HepG2 (cell line): ENCODE data around the gene ABHD17C. TPM values are rescaled to one million over a fixed set of nuclear protein-coding genes. Genes with fewer than 3 reads are reported as not detected.

Experiments used
- ATAC-seq: fragments of 200-7000 bp; cut with Tn5 transposase; 3 replicates; pipeline ENCODE4 v1.9.1; 2020; ENCODE audit warnings: mild to moderate bottlenecking, moderate library complexity
- BruUV-seq: library from RNA; stranded (reverse); fragments of 400-500 nt; replicated peaks from 2 replicates; lab custom pipeline; 2021; lab: Mats Ljungman, UMichigan
- CTCF ChIA-PET: fragments of 300-600 bp; formaldehyde crosslinking; extraction: SDS; loops from one replicate; lab custom pipeline; 2021; ENCODE audit warnings: low total read pairs, inconsistent platforms, low intra/inter-chr PET ratio; lab: Yijun Ruan, JAX
- POLR2A ChIA-PET: fragments of 350-600 bp; sonication (Branson Sonifier 250); formaldehyde crosslinking; loops from one replicate; lab custom pipeline; 2020; ENCODE audit warnings: antibody characterized with exemption, inconsistent platforms; lab: Yijun Ruan, JAX
- DNase-seq: peaks from one replicate; pipeline ENCODE4 v3.0.0-alpha.2; 2015; ENCODE audit warnings: low spot score
- FAIRE-seq: peaks from 3 replicates; lab custom pipeline; 2011; peaks lifted over from hg19 to GRCh38; lab: Jason Lieb, UNC
- H2AFZ ChIP-seq: one replicate; pipeline ENCODE4 v1.6.1; 2011; ENCODE audit warnings: low read length, inconsistent platforms
- H3K27ac ChIP-seq: fragments of 300-600 bp; 3 replicates; pipeline ENCODE4 v1.8.0; 2011; ENCODE audit warnings: mixed run types, mild to moderate bottlenecking, mixed read lengths, low read length, inconsistent platforms; ENCODE audit not compliant: insufficient read depth; ENCODE audit errors: extremely low read length
- H3K27me3 ChIP-seq, 2 experiments: fragments of 200-600 bp in 1 of 2; 2 replicates in 1 of 2; 3 replicates in 1 of 2; pipeline versions ENCODE4 v1.6.0 to v1.8.0; 2011; ENCODE audit warnings: low read length in 2 of 2, mild to moderate bottlenecking in 2 of 2, moderate library complexity in 2 of 2, inconsistent platforms in 1 of 2; ENCODE audit not compliant: insufficient read depth in 2 of 2, control insufficient read depth in 1 of 2
- H3K36me3 ChIP-seq, 2 experiments: fragments of 200-600 bp in 1 of 2; replicated peaks in 1 of 2; 2 replicates in 1 of 2; 3 replicates in 1 of 2; pipeline versions ENCODE4 v1.5.1 to v1.8.0; 2011; ENCODE audit warnings: low read length in 2 of 2, inconsistent platforms in 1 of 2; ENCODE audit not compliant: insufficient read depth in 2 of 2, control insufficient read depth in 1 of 2
- H3K4me1 ChIP-seq: 2 replicates; pipeline ENCODE4 v1.5.1; 2012; ENCODE audit warnings: low read length, inconsistent platforms; ENCODE audit not compliant: insufficient read depth
- H3K4me2 ChIP-seq: 2 replicates; pipeline ENCODE4 v1.6.0; 2011; ENCODE audit warnings: low read depth, low read length, inconsistent platforms
- H3K4me3 ChIP-seq, 3 experiments: fragments of 200-600 bp in 1 of 3; sonication (generic), shearing (Covaris generic) in 1 of 3; replicated peaks in 1 of 3; 2 replicates each; pipeline ENCODE4 v1.5.1; 2011 to 2016; ENCODE audit warnings: low read length in 3 of 3, inconsistent platforms in 2 of 3, low read depth in 2 of 3, mild to moderate bottlenecking in 2 of 3, control low read depth in 1 of 3, mixed read lengths in 1 of 3; ENCODE audit not compliant: insufficient read depth in 1 of 3
- H3K79me2 ChIP-seq: one replicate; pipeline ENCODE4 v1.6.1; 2011; ENCODE audit warnings: low read length, inconsistent platforms; ENCODE audit not compliant: insufficient read depth
- H3K9ac ChIP-seq: 2 replicates; pipeline ENCODE4 v1.6.0; 2011; ENCODE audit warnings: mild to moderate bottlenecking, low read depth, low read length, inconsistent platforms; ENCODE audit not compliant: insufficient read depth
- H3K9me3 ChIP-seq: 2 replicates; pipeline ENCODE4 v1.5.1; 2012; ENCODE audit warnings: mild to moderate bottlenecking, low read length
- H4K20me1 ChIP-seq: 2 replicates; pipeline ENCODE4 v1.6.0; 2011; ENCODE audit warnings: inconsistent platforms, mild to moderate bottlenecking, low read length, moderate library complexity; ENCODE audit not compliant: insufficient read depth
- BORCS8-MEF2B ChIP-seq: sonication (generic); formaldehyde crosslinking; IDR thresholded peaks from 2 replicates; pipeline ENCODE4 v1.8.0; 2022; ENCODE audit warnings: mild to moderate bottlenecking, missing genetic modification reagents
- EEA1 ChIP-seq: sonication (generic); formaldehyde crosslinking; IDR thresholded peaks from 2 replicates; pipeline ENCODE4 v1.5.1; 2020; ENCODE audit warnings: mild to moderate bottlenecking, missing genetic modification reagents, borderline replicate concordance
- ISX ChIP-seq: sonication (generic); formaldehyde crosslinking; conservative IDR thresholded peaks from 2 replicates; pipeline ENCODE4 v1.5.0; 2020; ENCODE audit warnings: missing genetic modification reagents
- JDP2 ChIP-seq: sonication (generic); formaldehyde crosslinking; IDR thresholded peaks from 2 replicates; pipeline ENCODE4 v1.8.1; 2022; ENCODE audit warnings: missing genetic modification reagents, borderline replicate concordance
- JUN ChIP-seq: sonication (generic); formaldehyde crosslinking; IDR thresholded peaks from 2 replicates; pipeline ENCODE4 v1.4.0; 2020; ENCODE audit warnings: mild to moderate bottlenecking, missing genetic modification reagents
- MTA1 ChIP-seq: sonication (generic); formaldehyde crosslinking; IDR thresholded peaks from 2 replicates; pipeline ENCODE4 v1.4.0; 2020; ENCODE audit warnings: missing genetic modification reagents, mild to moderate bottlenecking, borderline replicate concordance
- RAD21 ChIP-seq: fragments of 450-650 bp; formaldehyde crosslinking; IDR thresholded peaks from 2 replicates; pipeline ENCODE4 v1.5.0; 2020; ENCODE audit warnings: mild to moderate bottlenecking
- RBAK ChIP-seq: sonication (generic); formaldehyde crosslinking; IDR thresholded peaks from 2 replicates; pipeline ENCODE4 v1.5.1; 2020; ENCODE audit warnings: mild to moderate bottlenecking, missing genetic modification reagents
- SMC3 ChIP-seq: IDR thresholded peaks from 2 replicates; pipeline ENCODE4 v1.6.1; 2011; ENCODE audit warnings: low read length, improper control_type of control experiment
- SNAI1 ChIP-seq: sonication (generic); formaldehyde crosslinking; IDR thresholded peaks from 2 replicates; pipeline ENCODE4 v1.5.0; 2020; ENCODE audit warnings: mild to moderate bottlenecking, missing genetic modification reagents, borderline replicate concordance
- SSRP1 ChIP-seq: IDR thresholded peaks from 2 replicates; pipeline ENCODE4 v1.6.1; 2016; ENCODE audit warnings: control low read depth
- ZNF382 ChIP-seq: sonication (generic); formaldehyde crosslinking; IDR thresholded peaks from 2 replicates; pipeline ENCODE4 v1.5.0; 2020; ENCODE audit warnings: missing genetic modification reagents, mild to moderate bottlenecking, borderline replicate concordance
- ZNF430 ChIP-seq: sonication (generic); formaldehyde crosslinking; IDR thresholded peaks from 2 replicates; pipeline ENCODE4 v1.9.0; 2021; ENCODE audit warnings: mild to moderate bottlenecking, missing genetic modification reagents
- ZNF510 ChIP-seq: sonication (generic); formaldehyde crosslinking; IDR thresholded peaks from 2 replicates; pipeline ENCODE4 v1.4.0; 2020; ENCODE audit warnings: low read depth, mild to moderate bottlenecking, missing genetic modification reagents
- WGBS: methylation state at CpG from one replicate; pipeline ENCODE4 v1.1.6; 2017; ENCODE audit warnings: low lambda C conversion rate; 5-methylcytosine and 5-hydroxymethylcytosine counted together
- in situ Hi-C: cut with HindIII; loops from 2 replicates; pipeline ENCODE4 v1.10.0; 2017; ENCODE audit warnings: low pct_unique_long_range_greater_than_20kb; ENCODE audit not compliant: extremely low pct_ligation_motif_present
- intact Hi-C: fragments of 100-400 bp; cut with micrococcal nuclease; formaldehyde crosslinking; loops from one replicate; pipeline ENCODE4 v1.10.0; 2022; ENCODE audit not compliant: unreplicated experiment
- polyA plus RNA-seq, 8 experiments: library from polyadenylated mRNA; depleted of rRNA in 3 of 8; stranded (reverse) in 7 of 8; unstranded in 1 of 8; fragments of >200 nt; fragmentation: Illumina TruSeq in 4 of 8; extraction: Trizol in 4 of 8; gene quantifications; 2 replicates each; pipeline versions ENCODE4 v1.2.1 to v1.2.3, GENCODE V29; 2011 to 2016; ENCODE audit warnings: low read depth in 4 of 8, missing spikeins in 1 of 8, mixed read lengths in 1 of 8; ENCODE audit not compliant: insufficient read depth in 1 of 8
- total RNA-seq, 5 experiments: library from RNA; depleted of rRNA; stranded (reverse); fragments of >200 nt; fragmentation: Illumina TruSeq; extraction: Trizol; gene quantifications; 2 replicates each; pipeline ENCODE4 v1.2.3, GENCODE V29; 2016; ENCODE audit warnings: low read depth in 1 of 5
- TF ChIP-seq, protein P1 (sequence below): sonication (generic); formaldehyde crosslinking; IDR thresholded peaks from 2 replicates; pipeline ENCODE4 v1.8.0; 2023; ENCODE audit warnings: mild to moderate bottlenecking, missing genetic modification reagents
- TF ChIP-seq, protein P2 (sequence below): sonication (generic); formaldehyde crosslinking; IDR thresholded peaks from 2 replicates; pipeline ENCODE4 v1.4.0; 2020; ENCODE audit warnings: missing genetic modification reagents
- TF ChIP-seq, protein P3 (sequence below): sonication (generic); formaldehyde crosslinking; IDR thresholded peaks from 2 replicates; pipeline ENCODE4 v1.5.1; 2020; ENCODE audit warnings: missing genetic modification reagents, mild to moderate bottlenecking, borderline replicate concordance
- TF ChIP-seq, protein P4 (sequence below): sonication (generic); formaldehyde crosslinking; IDR thresholded peaks from 2 replicates; pipeline ENCODE4 v1.8.0; 2022; ENCODE audit warnings: mild to moderate bottlenecking, missing genetic modification reagents; ENCODE audit not compliant: insufficient replicate concordance
- TF ChIP-seq, protein P5 (sequence below): sonication (generic); formaldehyde crosslinking; IDR thresholded peaks from 2 replicates; pipeline ENCODE4 v1.5.0; 2020; ENCODE audit warnings: missing genetic modification reagents

The ABHD17C gene
- total and polyA plus RNA-seq, 2 of the 13 experiments (the other 11 are each of a cell fraction or from before 2014, with no cell fraction given), result 2.9 to 3.9 TPM

DNA sequence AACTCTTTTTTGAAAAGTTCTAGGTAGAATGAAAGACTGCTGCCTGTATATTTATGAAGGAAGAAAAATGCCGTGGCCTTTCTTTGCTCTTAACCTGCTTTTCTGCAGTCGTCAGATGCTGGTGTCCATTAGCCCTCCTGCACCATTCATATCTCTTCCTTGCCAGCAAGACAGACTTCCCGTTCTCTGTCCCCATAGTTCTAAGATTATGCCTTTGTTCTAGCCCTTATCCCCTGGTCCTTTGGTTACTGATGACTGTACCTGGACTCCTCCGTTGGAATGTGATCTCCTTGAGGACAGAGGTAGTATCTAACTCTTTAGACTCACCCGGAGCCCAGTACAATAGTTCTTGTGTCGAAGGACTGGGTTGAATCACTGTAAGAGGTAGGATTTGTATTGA lies 16.8 kb downstream of the ABHD17C start (continued):
- no peak for TF ChIP-seq SMC3
- no peak for TF ChIP-seq JUN
- TF ChIP-seq ZNF510 (CRISPR knock-in tag), result no peak
- no peak for TF ChIP-seq RAD21 (CRISPR knock-in tag)
- TF ChIP-seq, protein P1, sequence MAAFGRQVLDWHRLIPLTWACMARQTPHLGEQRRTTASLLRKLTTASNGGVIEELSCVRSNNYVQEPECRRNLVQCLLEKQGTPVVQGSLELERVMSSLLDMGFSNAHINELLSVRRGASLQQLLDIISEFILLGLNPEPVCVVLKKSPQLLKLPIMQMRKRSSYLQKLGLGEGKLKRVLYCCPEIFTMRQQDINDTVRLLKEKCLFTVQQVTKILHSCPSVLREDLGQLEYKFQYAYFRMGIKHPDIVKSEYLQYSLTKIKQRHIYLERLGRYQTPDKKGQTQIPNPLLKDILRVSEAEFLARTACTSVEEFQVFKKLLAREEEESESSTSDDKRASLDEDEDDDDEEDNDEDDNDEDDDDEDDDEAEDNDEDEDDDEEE (CRISPR knock-in tag), result no peak
- TF ChIP-seq, protein P2, sequence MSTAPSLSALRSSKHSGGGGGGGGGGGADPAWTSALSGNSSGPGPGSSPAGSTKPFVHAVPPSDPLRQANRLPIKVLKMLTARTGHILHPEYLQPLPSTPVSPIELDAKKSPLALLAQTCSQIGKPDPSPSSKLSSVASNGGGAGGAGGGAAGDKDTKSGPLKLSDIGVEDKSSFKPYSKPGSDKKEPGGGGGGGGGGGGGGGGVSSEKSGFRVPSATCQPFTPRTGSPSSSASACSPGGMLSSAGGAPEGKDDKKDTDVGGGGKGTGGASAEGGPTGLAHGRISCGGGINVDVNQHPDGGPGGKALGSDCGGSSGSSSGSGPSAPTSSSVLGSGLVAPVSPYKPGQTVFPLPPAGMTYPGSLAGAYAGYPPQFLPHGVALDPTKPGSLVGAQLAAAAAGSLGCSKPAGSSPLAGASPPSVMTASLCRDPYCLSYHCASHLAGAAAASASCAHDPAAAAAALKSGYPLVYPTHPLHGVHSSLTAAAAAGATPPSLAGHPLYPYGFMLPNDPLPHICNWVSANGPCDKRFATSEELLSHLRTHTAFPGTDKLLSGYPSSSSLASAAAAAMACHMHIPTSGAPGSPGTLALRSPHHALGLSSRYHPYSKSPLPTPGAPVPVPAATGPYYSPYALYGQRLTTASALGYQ (CRISPR knock-in tag), result no peak
- TF ChIP-seq JDP2 (CRISPR knock-in tag), result no peak
- no peak for TF ChIP-seq BORCS8-MEF2B
- no peak for TF ChIP-seq ZNF430 (CRISPR knock-in tag)
- TF ChIP-seq ISX (CRISPR knock-in tag), result no peak
- no peak for TF ChIP-seq MTA1 (CRISPR knock-in tag)

DNA sequence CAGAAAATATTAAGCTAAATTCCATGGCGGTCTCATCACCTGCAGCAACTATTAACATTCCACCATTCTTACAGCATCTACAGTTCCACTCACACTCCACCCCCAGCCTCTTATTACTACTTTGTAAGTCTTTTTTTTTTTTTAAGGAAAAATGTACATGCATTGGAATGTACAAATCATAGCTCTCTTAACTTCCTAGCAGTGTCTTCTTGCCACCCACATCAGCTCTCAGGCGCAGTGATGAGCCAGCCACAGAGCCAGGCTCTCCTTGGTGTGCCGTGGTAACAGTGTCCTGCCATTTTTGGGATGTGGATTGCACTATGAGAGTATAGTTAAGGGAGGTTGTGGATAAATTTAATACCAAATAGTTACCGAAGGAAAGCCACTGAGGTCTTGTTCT lies 17.8 kb downstream of the ABHD17C start:
- POLR2A ChIA-PET, result no interaction called here
- Histone ChIP-seq H3K79me2 (no peaks in the 10 kb centered on the region), H3K27ac (no peak overlapping the region)
- TF ChIP-seq RBAK (CRISPR knock-in tag) (no peak), SSRP1 (CRISPR knock-in tag) (no peak), EEA1 (CRISPR knock-in tag) (no peak), SNAI1 (CRISPR knock-in tag) (no peak), ZNF510 (CRISPR knock-in tag) (no peak), ZNF382 (CRISPR knock-in tag) (no peak)
- TF ChIP-seq, protein P3, sequence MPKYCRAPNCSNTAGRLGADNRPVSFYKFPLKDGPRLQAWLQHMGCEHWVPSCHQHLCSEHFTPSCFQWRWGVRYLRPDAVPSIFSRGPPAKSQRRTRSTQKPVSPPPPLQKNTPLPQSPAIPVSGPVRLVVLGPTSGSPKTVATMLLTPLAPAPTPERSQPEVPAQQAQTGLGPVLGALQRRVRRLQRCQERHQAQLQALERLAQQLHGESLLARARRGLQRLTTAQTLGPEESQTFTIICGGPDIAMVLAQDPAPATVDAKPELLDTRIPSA, result no peak
- TF ChIP-seq, protein P4, sequence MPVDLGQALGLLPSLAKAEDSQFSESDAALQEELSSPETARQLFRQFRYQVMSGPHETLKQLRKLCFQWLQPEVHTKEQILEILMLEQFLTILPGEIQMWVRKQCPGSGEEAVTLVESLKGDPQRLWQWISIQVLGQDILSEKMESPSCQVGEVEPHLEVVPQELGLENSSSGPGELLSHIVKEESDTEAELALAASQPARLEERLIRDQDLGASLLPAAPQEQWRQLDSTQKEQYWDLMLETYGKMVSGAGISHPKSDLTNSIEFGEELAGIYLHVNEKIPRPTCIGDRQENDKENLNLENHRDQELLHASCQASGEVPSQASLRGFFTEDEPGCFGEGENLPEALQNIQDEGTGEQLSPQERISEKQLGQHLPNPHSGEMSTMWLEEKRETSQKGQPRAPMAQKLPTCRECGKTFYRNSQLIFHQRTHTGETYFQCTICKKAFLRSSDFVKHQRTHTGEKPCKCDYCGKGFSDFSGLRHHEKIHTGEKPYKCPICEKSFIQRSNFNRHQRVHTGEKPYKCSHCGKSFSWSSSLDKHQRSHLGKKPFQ, result no peak
- TF ChIP-seq, protein P5, sequence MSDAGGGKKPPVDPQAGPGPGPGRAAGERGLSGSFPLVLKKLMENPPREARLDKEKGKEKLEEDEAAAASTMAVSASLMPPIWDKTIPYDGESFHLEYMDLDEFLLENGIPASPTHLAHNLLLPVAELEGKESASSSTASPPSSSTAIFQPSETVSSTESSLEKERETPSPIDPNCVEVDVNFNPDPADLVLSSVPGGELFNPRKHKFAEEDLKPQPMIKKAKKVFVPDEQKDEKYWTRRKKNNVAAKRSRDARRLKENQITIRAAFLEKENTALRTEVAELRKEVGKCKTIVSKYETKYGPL (CRISPR knock-in tag), result no peak

More for the DNA sequence above, 17.8 kb downstream of the ABHD17C start:
- WGBS, result 92% methylated on average over 4 of the region's 4 CpGs
- intact Hi-C loops, result no loop called here
- Histone ChIP-seq H3K4me1 (no peaks in the 10 kb centered on the region), H4K20me1 (no peaks in the 10 kb centered on the region), H3K9me3 (no peaks in the 10 kb centered on the region), H2AFZ (no peak overlapping the region), H3K4me3 (no peak overlapping the region), H3K36me3 (no peaks in the 10 kb centered on the region), H3K27me3 (no peaks in the 10 kb centered on the region), H3K9ac (no peak overlapping the region), H3K4me2 (no peak overlapping the region)
- DNase-seq (no peak), ATAC-seq (no peak), FAIRE-seq (no peak)
- CTCF ChIA-PET, result no interaction called here
- in situ Hi-C loops, result no loop called here
- no TSS peak for BruUV-seq
